Kidney glomerular epithelial cell (primary cell): ENCODE results near the gene RBMS1.
A peak's percentile ranks its signal among the peaks of the same experiment; 100 is the strongest.

Source experiments
- DNase-seq: peaks from one replicate; lab custom pipeline; 2025; lab: John Stamatoyannopoulos, UW

The RBMS1 gene

GRCh38 chr2:160493227-160494028 lies at the start of gene RBMS1:
RBMS1 (minus strand) TSS chr2:160493807; CDS start chr2:160493363, 444 bp downstream.
- DNase-seq: peak; percentile 51

- no peak for DNase-seq
These were observed 48.1 kb upstream of the RBMS1 start for GRCh38 chr2:160541745-160542144.

GRCh38 chr2:160538559-160539355 lies 45.1 kb upstream of the RBMS1 start:
- DNase-seq: no peak

DNA sequence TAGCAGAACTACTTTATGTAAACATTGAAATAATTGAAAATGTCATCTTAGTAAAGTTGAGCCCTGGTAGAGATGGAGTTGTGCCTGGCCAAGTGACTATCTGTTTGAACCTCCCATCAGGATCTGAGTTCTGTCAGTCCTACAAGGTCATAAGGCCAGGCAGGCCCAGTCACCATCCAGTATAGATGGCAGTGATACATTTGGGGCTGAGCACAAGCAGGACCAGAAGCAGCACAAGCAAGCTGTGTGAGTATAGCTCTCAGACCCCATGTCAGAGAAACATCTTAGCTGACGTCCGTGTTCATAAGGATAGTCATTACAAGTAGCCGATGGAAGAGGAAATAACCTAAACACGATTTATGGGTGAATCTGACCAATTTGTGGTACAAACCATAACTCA lies 44.5 kb upstream of the RBMS1 start:
- DNase-seq: no peak

- DNase-seq: no peak
These were observed 41.4 kb upstream of the RBMS1 start for GRCh38 chr2:160534996-160535395.

DNA sequence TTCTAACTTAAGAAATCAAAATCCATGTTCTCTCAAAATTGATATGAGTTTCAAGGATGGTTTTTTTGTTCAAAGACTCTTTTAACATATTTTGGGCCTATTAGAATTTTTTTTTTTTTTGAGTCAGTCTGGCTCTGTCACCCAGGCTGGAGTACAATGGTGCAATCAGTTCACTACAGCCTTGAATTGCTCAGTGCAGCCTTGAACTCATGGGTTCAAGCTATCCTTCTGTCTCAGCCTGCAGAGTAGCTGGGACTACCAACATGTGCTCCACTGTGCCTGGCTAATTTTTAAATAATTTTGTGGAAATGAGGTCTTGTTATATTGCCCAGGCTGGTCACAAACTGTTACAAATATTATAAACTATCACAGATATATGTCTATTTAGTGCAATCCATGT lies 40.6 kb upstream of the RBMS1 start:
- DNase-seq: no peak

- DNase-seq: no peak
These were observed 39.9 kb upstream of the RBMS1 start for GRCh38 chr2:160533482-160533881.

- no peak for DNase-seq
These were observed 38.8 kb upstream of the RBMS1 start for GRCh38 chr2:160532388-160532787.

DNA sequence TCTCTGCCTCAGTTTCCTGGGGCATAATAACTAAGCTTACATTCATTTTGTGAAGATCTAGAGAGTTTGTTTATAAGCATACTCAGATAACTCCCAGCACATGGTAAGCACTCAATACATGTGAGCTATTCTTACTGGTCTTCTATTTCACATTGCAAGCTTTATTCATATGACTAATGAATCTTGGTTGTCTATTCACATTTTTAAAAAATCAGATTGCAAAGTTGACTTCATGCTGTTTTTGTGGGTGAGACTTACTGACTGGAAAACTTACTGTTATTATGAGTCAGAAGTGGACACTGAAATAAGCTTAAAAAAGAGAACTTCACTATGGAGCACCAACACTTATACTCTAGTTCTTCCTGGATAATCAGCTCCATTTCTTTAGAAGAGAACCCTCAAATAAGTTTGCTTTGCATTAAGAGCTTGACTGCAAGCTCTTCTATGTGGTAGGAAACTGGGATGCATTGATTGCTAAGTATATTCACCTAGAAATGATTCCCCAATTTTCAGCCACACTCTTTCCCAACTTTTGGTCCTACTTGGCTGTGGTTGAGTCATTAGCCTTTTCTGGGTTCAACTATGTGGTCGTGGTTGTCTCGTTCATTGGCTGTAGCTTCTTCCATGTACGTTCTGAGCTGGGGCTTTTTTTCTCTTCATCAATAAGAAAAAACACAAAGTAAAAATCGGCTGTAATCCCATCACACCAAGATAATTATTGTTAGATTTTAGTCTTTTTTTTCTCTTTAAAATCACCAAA lies 29.5 kb upstream of the RBMS1 start:
- peak; percentile 17 for DNase-seq

GRCh38 chr2:160517731-160518130 lies 24.1 kb upstream of the RBMS1 start:
- DNase-seq: no peak

DNA sequence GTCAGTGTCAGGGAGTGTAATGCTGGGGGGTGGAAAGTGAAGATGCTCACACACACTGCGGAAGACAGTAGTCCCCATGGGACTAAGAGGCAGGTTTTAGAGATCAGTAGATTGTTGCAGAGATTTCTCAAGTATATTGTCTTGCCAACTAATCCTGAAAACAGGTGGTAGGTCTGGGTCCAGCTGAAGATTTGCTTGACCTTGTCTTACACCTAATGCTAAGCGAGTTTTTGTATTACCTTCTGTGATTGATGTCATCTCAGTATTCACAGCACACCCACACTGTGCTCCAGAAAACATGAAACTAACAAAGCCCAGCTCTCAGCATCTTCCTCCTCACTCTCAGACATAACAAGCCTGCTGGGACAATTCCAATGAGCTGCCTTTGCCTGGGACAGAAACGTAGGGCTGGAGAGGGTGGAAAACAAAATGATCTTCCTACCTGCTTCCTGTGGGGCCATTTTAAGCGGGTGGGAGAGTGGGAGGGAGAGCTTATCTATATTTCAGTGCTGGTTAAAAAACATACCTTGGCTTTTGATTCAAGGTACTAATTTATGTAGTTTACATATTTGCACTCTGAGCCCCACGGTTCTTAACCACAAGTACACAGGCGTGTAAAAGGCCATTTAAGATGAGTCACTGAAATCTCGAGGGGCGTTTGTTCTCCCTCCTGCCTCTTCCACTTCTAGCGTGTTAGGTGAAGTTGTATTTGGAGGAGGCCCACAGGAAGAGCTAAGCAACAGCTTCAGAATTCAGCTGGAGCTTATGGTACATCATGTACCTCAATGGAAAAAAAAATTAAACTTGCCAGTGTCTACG lies 23.1 kb upstream of the RBMS1 start:
- DNase-seq: no peak

- no peak for DNase-seq
These were observed 21.5 kb upstream of the RBMS1 start for GRCh38 chr2:160515120-160515519.

DNA sequence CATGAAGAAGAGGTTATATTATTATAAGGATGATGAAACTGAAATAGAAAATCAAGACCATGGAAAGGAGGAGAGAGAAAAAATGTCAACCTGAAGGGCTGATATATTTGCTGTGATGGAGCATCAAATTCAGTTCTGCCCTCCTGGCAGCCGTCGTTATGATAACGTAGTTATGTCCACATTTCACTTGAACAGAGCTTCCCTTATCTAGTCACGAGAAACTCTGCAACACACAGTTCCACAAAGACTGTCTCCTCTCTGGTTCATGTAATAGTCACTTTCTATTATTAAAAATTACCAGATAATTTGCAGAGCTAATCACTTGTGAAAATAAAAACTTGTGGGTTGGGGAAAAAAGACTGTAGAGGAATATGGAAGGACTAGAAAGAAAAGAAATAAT lies 19.5 kb upstream of the RBMS1 start:
- no peak for DNase-seq

GRCh38 chr2:160512491-160512890 lies 18.9 kb upstream of the RBMS1 start:
- DNase-seq: no peak

- DNase-seq: no peak
These were observed 17.0 kb upstream of the RBMS1 start for GRCh38 chr2:160510617-160511016.

GRCh38 chr2:160509016-160509415 lies 15.4 kb upstream of the RBMS1 start:
- no peak for DNase-seq

DNA sequence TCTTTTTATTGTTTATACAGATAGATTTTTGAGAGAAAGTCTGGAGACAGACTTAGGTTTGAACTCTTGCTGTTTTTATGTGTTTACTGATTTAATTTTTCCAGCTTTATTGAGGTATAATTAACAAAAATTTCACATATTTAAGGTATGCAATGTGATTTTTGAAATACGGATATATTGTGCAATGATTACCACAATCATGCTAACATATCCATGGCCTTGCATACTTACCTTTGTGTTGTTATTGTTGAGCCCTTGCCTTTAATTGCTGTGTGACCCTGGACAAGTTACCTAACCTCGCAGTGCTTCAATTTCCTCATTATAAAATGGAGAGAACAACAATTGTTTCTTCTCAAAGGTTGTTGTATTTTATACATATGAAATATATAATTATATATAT lies 13.9 kb upstream of the RBMS1 start:
- DNase-seq: no peak

- DNase-seq: no peak
These were observed 13.4 kb upstream of the RBMS1 start for GRCh38 chr2:160507046-160507407.

DNA sequence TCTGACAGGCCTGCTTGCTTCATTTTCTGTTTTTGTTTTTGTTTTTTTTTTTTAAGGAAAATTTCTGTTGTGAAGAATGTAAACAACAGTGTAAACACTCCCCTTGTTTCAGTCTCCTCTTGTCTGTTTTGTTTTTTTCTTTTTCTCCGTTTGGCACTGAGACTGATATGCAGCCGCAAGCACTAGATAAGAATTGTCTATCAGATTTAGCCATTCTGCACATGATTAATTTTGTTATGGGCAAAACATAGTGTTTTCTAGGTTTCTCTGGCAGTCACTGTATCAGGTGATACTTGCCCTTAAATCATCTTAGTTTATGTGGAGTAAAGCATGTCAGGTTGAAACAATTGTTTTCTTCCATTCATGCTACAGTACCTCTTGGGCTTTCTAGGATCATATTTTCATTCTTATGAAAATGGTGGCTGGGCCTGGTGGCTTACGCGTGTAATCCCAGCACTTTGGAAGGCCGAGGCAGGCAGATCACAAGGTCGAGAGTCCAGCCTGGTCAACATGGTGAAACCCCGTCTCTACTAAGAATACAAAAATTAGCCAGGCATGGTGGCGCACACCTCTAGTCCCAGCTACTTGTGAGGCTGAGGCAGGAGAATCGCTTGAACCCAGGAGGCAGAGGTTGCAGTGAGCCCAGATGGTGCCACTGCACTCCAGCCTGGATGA lies 12.9 kb upstream of the RBMS1 start:
- no peak for DNase-seq

GRCh38 chr2:160505256-160505655 lies 11.6 kb upstream of the RBMS1 start:
- DNase-seq: no peak

DNA sequence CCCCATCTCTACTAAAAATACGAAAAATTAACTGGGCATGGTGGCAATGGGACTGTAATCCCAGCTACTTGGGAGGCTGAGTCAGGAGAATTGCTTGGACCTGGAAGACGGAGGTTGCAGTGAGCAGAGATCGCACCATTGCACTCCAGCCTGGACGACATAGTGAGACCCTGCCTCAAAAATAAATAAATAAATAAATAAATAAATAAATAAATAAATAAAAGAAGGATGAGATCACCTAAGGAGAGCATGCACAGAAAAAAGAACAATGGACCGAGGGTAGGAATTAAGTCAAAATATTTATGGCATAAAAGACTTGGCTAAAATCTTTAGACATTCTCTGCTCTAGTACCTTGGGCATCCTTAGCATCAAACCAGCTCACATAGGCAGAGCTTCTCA lies 8.9 kb upstream of the RBMS1 start:
- no peak for DNase-seq
